HepG2 (cell line): ENCODE measurements around the gene SERPINE2. TPM values are rescaled to one million over a fixed set of nuclear protein-coding genes. Genes with fewer than 3 reads are reported as not detected.

ENCODE experiments used
- ARID2 ChIP-seq: sonication (generic); formaldehyde crosslinking; IDR thresholded peaks from 2 replicates; pipeline ENCODE4 v1.8.1; 2022; ENCODE audit warnings: mild to moderate bottlenecking, missing genetic modification reagents, borderline replicate concordance
- ATF1 ChIP-seq: IDR thresholded peaks from 2 replicates; pipeline ENCODE4 v1.6.1; 2016; ENCODE audit warnings: mild to moderate bottlenecking, control low read depth
- BATF2 ChIP-seq: sonication (generic); formaldehyde crosslinking; IDR thresholded peaks from 2 replicates; pipeline ENCODE4 v1.8.0; 2022; ENCODE audit warnings: mild to moderate bottlenecking, missing genetic modification reagents, moderate library complexity
- CCDC6 ChIP-seq: sonication (generic); formaldehyde crosslinking; IDR thresholded peaks from 2 replicates; pipeline ENCODE4 v1.8.1; 2022; ENCODE audit warnings: mild to moderate bottlenecking, missing genetic modification reagents, moderate library complexity
- DDIT3 ChIP-seq: sonication (generic); formaldehyde crosslinking; IDR thresholded peaks from 2 replicates; pipeline ENCODE4 v1.4.0; 2020; ENCODE audit warnings: mild to moderate bottlenecking, missing genetic modification reagents
- DPF2 ChIP-seq: sonication (generic); formaldehyde crosslinking; IDR thresholded peaks from 2 replicates; pipeline ENCODE4 v1.4.0; 2020; ENCODE audit warnings: mild to moderate bottlenecking, low read depth, missing genetic modification reagents, borderline replicate concordance
- DR1 ChIP-seq: sonication (generic); formaldehyde crosslinking; IDR thresholded peaks from 2 replicates; pipeline ENCODE4 v1.8.0; 2021; ENCODE audit warnings: mild to moderate bottlenecking, missing genetic modification reagents, inconsistent platforms
- DRAP1 ChIP-seq: IDR thresholded peaks from 2 replicates; pipeline ENCODE4 v1.6.1; 2016; ENCODE audit warnings: missing genetic modification reagents, missing compliant biosample characterization
- ERF ChIP-seq: IDR thresholded peaks from 2 replicates; pipeline ENCODE4 v1.6.1; 2018; ENCODE audit warnings: missing biosample characterization, missing genetic modification reagents
- FOXP1 ChIP-seq, 2 experiments: fragments of 450-650 bp in 1 of 2; IDR thresholded peaks; 2 replicates each; pipeline ENCODE4 v1.6.1; 2017 to 2018; ENCODE audit warnings: antibody characterized with exemption in 1 of 2
- HCFC1 ChIP-seq: fragments of 150-350 bp; IDR thresholded peaks from 2 replicates; pipeline ENCODE4 v1.6.1; 2014; ENCODE audit warnings: low read depth, low read length
- HDAC1 ChIP-seq: sonication (generic); formaldehyde crosslinking; IDR thresholded peaks from 2 replicates; pipeline ENCODE4 v1.5.1; 2020; ENCODE audit warnings: mild to moderate bottlenecking, missing genetic modification reagents
- NCOR1 ChIP-seq: fragments of 200-600 bp; sonication (generic); IDR thresholded peaks from 2 replicates; pipeline ENCODE4 v1.7.0; 2017; ENCODE audit warnings: antibody characterized with exemption, low read length, borderline replicate concordance
- SCMH1 ChIP-seq: sonication (generic); formaldehyde crosslinking; IDR thresholded peaks from 2 replicates; pipeline ENCODE4 v1.9.0; 2021; ENCODE audit warnings: missing genetic modification reagents, mild to moderate bottlenecking, borderline replicate concordance
- ZBTB1 ChIP-seq: sonication (generic); formaldehyde crosslinking; IDR thresholded peaks from 2 replicates; pipeline ENCODE4 v1.4.0; 2020; ENCODE audit warnings: missing genetic modification reagents, borderline replicate concordance
- ZBTB2 ChIP-seq: sonication (generic); formaldehyde crosslinking; IDR thresholded peaks from 2 replicates; pipeline ENCODE4 v1.8.0; 2022; ENCODE audit warnings: low read depth, missing genetic modification reagents
- ZBTB20 ChIP-seq: sonication (generic); formaldehyde crosslinking; IDR thresholded peaks from 2 replicates; pipeline ENCODE4 v1.8.1; 2023; ENCODE audit warnings: missing genetic modification reagents, low read depth, mild to moderate bottlenecking, borderline replicate concordance
- ZBTB21 ChIP-seq: sonication (generic); formaldehyde crosslinking; IDR thresholded peaks from 2 replicates; pipeline ENCODE4 v1.4.0; 2020; ENCODE audit warnings: missing genetic modification reagents
- ZNF280D ChIP-seq: sonication (generic); formaldehyde crosslinking; IDR thresholded peaks from 2 replicates; pipeline ENCODE4 v1.5.1; 2020; ENCODE audit warnings: mild to moderate bottlenecking, missing genetic modification reagents
- ZNF350 ChIP-seq: sonication (generic); formaldehyde crosslinking; IDR thresholded peaks from 2 replicates; pipeline ENCODE4 v1.4.0; 2020; ENCODE audit warnings: mild to moderate bottlenecking, low read depth, missing genetic modification reagents, borderline replicate concordance
- ZNF569 ChIP-seq: sonication (generic); formaldehyde crosslinking; IDR thresholded peaks from 2 replicates; pipeline ENCODE4 v1.5.0; 2020; ENCODE audit warnings: mild to moderate bottlenecking, missing genetic modification reagents, moderate library complexity, borderline replicate concordance
- ZNF678 ChIP-seq: sonication (generic); formaldehyde crosslinking; IDR thresholded peaks from 2 replicates; pipeline ENCODE4 v1.4.0; 2020; ENCODE audit warnings: mild to moderate bottlenecking, missing genetic modification reagents
- ZNF792 ChIP-seq: IDR thresholded peaks from 2 replicates; pipeline ENCODE4 v1.6.1; 2016
- ZSCAN22 ChIP-seq: sonication (generic); formaldehyde crosslinking; IDR thresholded peaks from 2 replicates; pipeline ENCODE4 v1.4.0; 2020; ENCODE audit warnings: mild to moderate bottlenecking, missing genetic modification reagents
- ZSCAN30 ChIP-seq: sonication (generic); formaldehyde crosslinking; IDR thresholded peaks from 2 replicates; pipeline ENCODE4 v1.5.0; 2020; ENCODE audit warnings: mild to moderate bottlenecking, missing genetic modification reagents
- polyA plus RNA-seq, 8 experiments: library from polyadenylated mRNA; depleted of rRNA in 3 of 8; stranded (reverse) in 7 of 8; unstranded in 1 of 8; fragments of >200 nt; fragmentation: Illumina TruSeq in 4 of 8; extraction: Trizol in 4 of 8; gene quantifications; 2 replicates each; pipeline versions ENCODE4 v1.2.1 to v1.2.3, GENCODE V29; 2011 to 2016; ENCODE audit warnings: low read depth in 4 of 8, missing spikeins in 1 of 8, mixed read lengths in 1 of 8; ENCODE audit not compliant: insufficient read depth in 1 of 8
- total RNA-seq, 5 experiments: library from RNA; depleted of rRNA; stranded (reverse); fragments of >200 nt; fragmentation: Illumina TruSeq; extraction: Trizol; gene quantifications; 2 replicates each; pipeline ENCODE4 v1.2.3, GENCODE V29; 2016; ENCODE audit warnings: low read depth in 1 of 5

Gene SERPINE2
- total and polyA plus RNA-seq, 2 of the 13 experiments (the other 11 are each of a cell fraction or from before 2014, with no cell fraction given): 7.9 to 18.1 TPM

- TF ChIP-seq DDIT3 (CRISPR knock-in tag): no peak
- TF ChIP-seq NCOR1: no peak
- no peak for TF ChIP-seq ZSCAN30 (CRISPR knock-in tag)
- TF ChIP-seq BATF2 (CRISPR knock-in tag): no peak
- no peak for TF ChIP-seq HCFC1
- TF ChIP-seq DPF2: no peak
- no peak for TF ChIP-seq ARID2 (CRISPR knock-in tag)
- TF ChIP-seq CCDC6 (CRISPR knock-in tag): no peak; the same call in 1 of the 2 replicates
- TF ChIP-seq HDAC1 (CRISPR knock-in tag): peak; percentile 73
- peak; percentile 47; the same call in 1 of the 2 replicates for TF ChIP-seq DR1
- no peak for TF ChIP-seq ZBTB20 (CRISPR knock-in tag)
- no peak for TF ChIP-seq ZNF569 (CRISPR knock-in tag)
- no peak for TF ChIP-seq SCMH1 (CRISPR knock-in tag)
- TF ChIP-seq DRAP1 (CRISPR knock-in tag): 0 out of 2 replicates have a peak, but pooled peaks have one; percentile 30
- TF ChIP-seq ERF: no peak
- TF ChIP-seq ZSCAN22 (CRISPR knock-in tag): no peak
- no peak for TF ChIP-seq ZBTB1 (CRISPR knock-in tag)
- TF ChIP-seq FOXP1 (IDR thresholded peaks at IDR 0.05): no peak
- no peak for TF ChIP-seq FOXP1 (CRISPR knock-in tag; IDR thresholded peaks at IDR 0.05)
- TF ChIP-seq ZBTB21 (CRISPR knock-in tag): no peak
- TF ChIP-seq ZNF350 (CRISPR knock-in tag): peak; percentile 59; the same call in 1 of the 2 replicates
- TF ChIP-seq ATF1 (CRISPR knock-in tag): no peak
- no peak for TF ChIP-seq ZNF678 (CRISPR knock-in tag)
- TF ChIP-seq ZNF792: no peak
- no peak for TF ChIP-seq ZBTB2 (CRISPR knock-in tag)
- no peak for TF ChIP-seq ZNF280D (CRISPR knock-in tag)
Observed at GRCh38 chr2:223944166-223944702, 94.9 kb downstream of the SERPINE2 start (continued).
